ENCODE measurements around the gene EHF. TPM values are rescaled to one million over a fixed set of nuclear protein-coding genes. Genes with fewer than 3 reads are reported as not detected.

EHF gene
- total and polyA plus RNA-seq, 9 of the 15 experiments (the other 6 are each of a cell fraction or from before 2014, with no cell fraction given): 0.04 to 0.54 (median 0.37) TPM

- no peak for TF ChIP-seq FOS (IDR thresholded peaks at IDR 0.05; ENCODE audit: extremely low read depth, insufficient read length)
- TF ChIP-seq MBD2 (IDR thresholded peaks at IDR 0.05; ENCODE audit: borderline replicate concordance, low read depth): no peak
- no peak for TF ChIP-seq KDM4B (IDR thresholded peaks at IDR 0.05; ENCODE audit: borderline replicate concordance in 2 of 2, low read depth in 1 of 2)
- no peak for TF ChIP-seq FOXM1 (IDR thresholded peaks at IDR 0.05; ENCODE audit: low read depth)
- no peak for TF ChIP-seq FOXM1 (CRISPR knock-in tag; IDR thresholded peaks at IDR 0.05; ENCODE audit: low read depth)
- TF ChIP-seq CSDE1 (IDR thresholded peaks at IDR 0.05): no peak
- TF ChIP-seq LCOR (CRISPR knock-in tag; IDR thresholded peaks at IDR 0.05): no peak
- TF ChIP-seq HNRNPH1 (optimal IDR thresholded peaks at IDR 0.05; ENCODE audit: low read depth, low read length): no peak
- TF ChIP-seq KHSRP (IDR thresholded peaks at IDR 0.05): no peak
- TF ChIP-seq GTF2B (IDR thresholded peaks at IDR 0.05; ENCODE audit: extremely low read depth, insufficient read length): no peak
- no peak for TF ChIP-seq TFE3 (CRISPR knock-in tag; IDR thresholded peaks at IDR 0.05)
- TF ChIP-seq POLR2G (IDR thresholded peaks at IDR 0.05; ENCODE audit: low read depth, low read length): no peak
- no peak for TF ChIP-seq ZFPM2 (CRISPR knock-in tag; IDR thresholded peaks at IDR 0.05)
- no peak for TF ChIP-seq PBX2 (CRISPR knock-in tag; IDR thresholded peaks at IDR 0.05; ENCODE audit: low read depth)
- no peak for TF ChIP-seq PBX2 (tag; conservative IDR thresholded peaks at IDR 0.05; ENCODE audit: low read depth)
- TF ChIP-seq PPARD (CRISPR knock-in tag; IDR thresholded peaks at IDR 0.05): no peak
- TF ChIP-seq CBFB (CRISPR knock-in tag; IDR thresholded peaks at IDR 0.05): no peak
- no peak for TF ChIP-seq STAT5A (IDR thresholded peaks at IDR 0.05; ENCODE audit: borderline replicate concordance, low read length)
Measured at GRCh38 chr11:34616830-34617504, 3.9 kb upstream of the EHF start (continued).

Data from K562 (cell line).